Measurements from ENCODE around the gene AXIN1. TPM values are rescaled to one million over a fixed set of nuclear protein-coding genes. Genes with fewer than 3 reads are reported as not detected.
"Not testable (repeated sequence)": the region's sequence is repeated elsewhere in the genome, so short reads cannot be mapped to it uniquely, and the experiment has no call there.

The AXIN1 gene
- total RNA-seq, 3 donors from 2014 or later = 33.0 to 46.3 (median 40.0) TPM

GRCh38 chr16:340370-341091, 12.0 kb downstream of the AXIN1 start:
- TF ChIP-seq CTCF (IDR thresholded peaks at IDR 0.05) = no peak
- Histone ChIP-seq H3K36me3 (ENCODE audit: low read depth) (no peaks in the 10 kb centered on the region), H3K9me3 (no peaks in the 10 kb centered on the region), H3K4me1 (ENCODE audit: low read depth) (peaks cover 12% of the 10 kb centered on the region), H3K4me3 (no peak overlapping the region)
- intact Hi-C loops (cut with DNase I, micrococcal nuclease) = no loop called here
- ATAC-seq = peak; percentile 32
- DNase-seq = no peak

- peaks cover 12% of the 10 kb centered on the region for H3K4me1 ChIP-seq (ENCODE audit: low read depth)
- no peaks in the 10 kb centered on the region for H3K9me3 ChIP-seq
- H3K4me3 ChIP-seq = no peak overlapping the region
- intact Hi-C loops (cut with DNase I, micrococcal nuclease) = no loop called here
- ATAC-seq = peak; percentile 66
- DNase-seq = peak in 1 of 3 donors; percentile 55
- no peak for TF ChIP-seq CTCF (IDR thresholded peaks at IDR 0.05)
- no peaks in the 10 kb centered on the region for H3K36me3 ChIP-seq (ENCODE audit: low read depth)
Measured at GRCh38 chr16:339680-340079, 12.8 kb downstream of the AXIN1 start.

GRCh38 chr16:337975-338575, 14.4 kb downstream of the AXIN1 start:
- intact Hi-C loops (cut with DNase I, micrococcal nuclease) = no loop called here
- peaks cover 12% of the 10 kb centered on the region for H3K4me1 ChIP-seq (ENCODE audit: low read depth)
- no peak for TF ChIP-seq CTCF (IDR thresholded peaks at IDR 0.05)
- DNase-seq (no peak), ATAC-seq (peak; percentile 4)
- no peaks in the 10 kb centered on the region for H3K36me3 ChIP-seq (ENCODE audit: low read depth)
- H3K9me3 ChIP-seq = no peaks in the 10 kb centered on the region
- no peak overlapping the region for H3K4me3 ChIP-seq

- no peak for TF ChIP-seq CTCF (IDR thresholded peaks at IDR 0.05)
- intact Hi-C loops (cut with DNase I, micrococcal nuclease) = no loop called here
- ATAC-seq = peak; percentile 22
Measured at GRCh38 chr16:337437-337836, 15.1 kb downstream of the AXIN1 start.

GRCh38 chr16:336269-336668, 16.3 kb downstream of the AXIN1 start:
- Histone ChIP-seq H3K4me1 (ENCODE audit: low read depth) (peaks cover 15% of the 10 kb centered on the region), H3K4me3 (no peak overlapping the region), H3K9me3 (no peaks in the 10 kb centered on the region), H3K36me3 (ENCODE audit: low read depth) (no peaks in the 10 kb centered on the region)
- ATAC-seq (no peak), DNase-seq (no peak)
- no peak for TF ChIP-seq CTCF (IDR thresholded peaks at IDR 0.05)
- intact Hi-C loops (cut with DNase I, micrococcal nuclease) = no loop called here

More at GRCh38 chr16:337437-337836, 15.1 kb downstream of the AXIN1 start:
- Histone ChIP-seq H3K4me3 (no peak overlapping the region), H3K9me3 (no peaks in the 10 kb centered on the region), H3K36me3 (ENCODE audit: low read depth) (no peaks in the 10 kb centered on the region), H3K4me1 (ENCODE audit: low read depth) (peaks cover 12% of the 10 kb centered on the region)
- DNase-seq = no peak

GRCh38 chr16:334861-335632, 17.5 kb downstream of the AXIN1 start:
- peaks cover 18% of the 10 kb centered on the region for H3K4me1 ChIP-seq (ENCODE audit: low read depth)
- DNase-seq; H3K36me3 ChIP-seq (ENCODE audit: low read depth); ATAC-seq; H3K9me3 ChIP-seq; H3K4me3 ChIP-seq; intact Hi-C loops (cut with DNase I, micrococcal nuclease): not testable (repeated sequence)

GRCh38 chr16:334164-334832, 18.2 kb downstream of the AXIN1 start:
- DNase-seq; intact Hi-C loops (cut with DNase I, micrococcal nuclease); ATAC-seq; H3K4me3 ChIP-seq; H3K9me3 ChIP-seq; H3K36me3 ChIP-seq (ENCODE audit: low read depth): not testable (repeated sequence)
- H3K4me1 ChIP-seq (ENCODE audit: low read depth) = peaks cover 11% of the 10 kb centered on the region

All from mucosa of descending colon (tissue), 3 donors.